A673 (cell line): ENCODE results near the gene TCP11.

Source experiments
- CTCF ChIP-seq: fragments of 300-800, 200-600 bp; sonication (generic); conservative IDR thresholded peaks from 2 replicates; pipeline ENCODE4 v1.5.1; 2017; ENCODE audit warnings: low read depth, mild to moderate bottlenecking, antibody characterized with exemption, low read length, moderate library complexity, mixed read lengths
- EZH2 ChIP-seq: fragments of 200-600 bp; sonication (generic); IDR thresholded peaks from 2 replicates; pipeline ENCODE4 v1.6.1; 2017; ENCODE audit warnings: borderline replicate concordance, low read depth, mild to moderate bottlenecking, mixed read lengths, antibody characterized with exemption, low read length; ENCODE audit not compliant: poor library complexity, severe bottlenecking

- TF ChIP-seq CTCF = no peak
- no peak for TF ChIP-seq EZH2
Observed at GRCh38 chr6:35174501-35174900, 33.4 kb upstream of the TCP11 start.
